GM18499 (cell line): ENCODE data around the gene SPOCK1.

Experiments
- ATAC-seq: cut with Tn5 transposase; IDR thresholded peaks from one replicate; pipeline ENCODE4 v1.9.1; 2021; ENCODE audit warnings: moderate number of reproducible peaks; ENCODE audit not compliant: insufficient read depth, unreplicated experiment

Gene SPOCK1

GRCh38 chr5:136927571-136927970 lies 571.6 kb downstream of the SPOCK1 start:
- no peak for ATAC-seq

- ATAC-seq: no peak
These were observed 573.1 kb downstream of the SPOCK1 start for GRCh38 chr5:136926073-136926472.
